NOMO-1 (cell line): ENCODE data around the gene NTN1.
A peak's percentile ranks its signal among the peaks of the same experiment; 100 is the strongest.
"Not testable (repeated sequence)": the region's sequence is repeated elsewhere in the genome, so short reads cannot be mapped to it uniquely, and the experiment has no call there.

ENCODE experiments used
- DNase-seq, 2 experiments: peaks; one replicate each; lab custom pipeline; 2025; ENCODE audit not compliant: unreplicated experiment in 2 of 2; lab: John Stamatoyannopoulos, UW

The NTN1 gene

DNA sequence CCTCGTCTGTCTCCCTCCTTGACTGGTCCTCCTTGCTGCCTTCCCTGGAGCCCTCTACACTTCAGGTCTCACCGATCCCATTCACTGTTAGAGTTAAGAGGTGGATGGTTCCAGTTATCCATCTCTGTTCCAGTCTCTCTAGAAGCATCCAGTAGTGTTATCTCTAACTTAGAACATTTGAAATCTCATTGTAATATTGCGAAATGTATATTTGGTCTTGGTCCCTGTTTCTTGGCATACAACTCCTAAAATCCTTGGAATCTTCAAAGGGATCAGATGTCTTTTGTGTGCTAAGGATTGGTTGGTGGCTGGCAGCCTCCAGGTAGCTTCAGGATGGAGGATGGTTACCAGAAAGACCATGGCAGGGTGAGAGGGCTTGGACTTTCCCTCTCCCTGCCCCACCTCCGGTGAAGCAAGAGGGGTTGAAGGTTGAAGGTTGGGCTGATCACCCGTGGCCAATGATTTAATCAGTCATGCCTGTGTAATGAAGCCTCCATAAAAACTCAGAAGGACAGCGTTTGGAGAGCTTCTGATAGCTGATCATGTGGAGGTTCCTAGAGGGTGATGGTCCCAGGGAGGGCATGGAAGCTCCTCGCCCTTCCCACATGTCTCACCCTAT is 59.1 kb downstream of the NTN1 start:
- no peak for DNase-seq

DNA sequence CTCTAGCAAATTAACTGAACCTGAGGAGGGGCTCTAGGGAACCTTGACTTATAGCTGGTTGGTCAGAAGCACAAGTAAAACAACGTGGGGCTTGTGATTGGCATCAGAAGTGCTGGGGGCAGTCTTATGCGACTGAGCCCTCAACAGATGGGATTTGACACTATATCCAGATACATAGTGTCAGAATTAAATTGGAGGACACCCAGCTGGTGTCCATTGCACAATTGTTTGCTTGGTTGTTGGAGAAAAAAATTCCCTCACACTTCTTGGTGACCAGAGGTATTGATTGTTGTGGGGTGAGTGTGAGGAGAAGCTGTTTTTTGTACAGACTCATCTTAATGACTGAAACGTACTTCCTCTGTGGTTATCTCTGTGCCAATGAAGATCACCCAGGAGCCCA is 59.7 kb downstream of the NTN1 start:
- DNase-seq, result no peak

- DNase-seq, result no peak
Observed at GRCh38 chr17:9086577-9086976, 65.3 kb downstream of the NTN1 start.

- no peak for DNase-seq
Observed at GRCh38 chr17:9087921-9088320, 66.6 kb downstream of the NTN1 start.

- no peak for DNase-seq
Observed at GRCh38 chr17:9090641-9091096, 69.4 kb downstream of the NTN1 start.

DNA sequence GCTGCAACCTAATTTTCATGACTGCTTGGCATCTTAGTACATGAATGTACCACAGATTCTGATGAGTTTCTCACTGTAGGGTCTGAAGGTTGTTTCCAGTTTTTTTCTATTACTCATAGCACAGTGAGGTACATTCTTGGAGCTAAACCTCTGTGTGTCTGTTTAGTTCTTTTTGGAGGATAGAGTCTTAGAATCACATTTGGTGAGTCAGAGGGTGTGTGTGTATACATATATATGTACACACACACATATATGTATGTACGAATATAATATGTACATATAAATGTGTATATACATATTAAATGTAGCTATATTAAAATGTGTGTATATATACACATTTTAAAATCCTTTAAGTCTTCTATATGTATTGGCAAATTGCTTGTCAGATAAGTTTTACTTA is 72.9 kb downstream of the NTN1 start:
- no peak for DNase-seq

DNA sequence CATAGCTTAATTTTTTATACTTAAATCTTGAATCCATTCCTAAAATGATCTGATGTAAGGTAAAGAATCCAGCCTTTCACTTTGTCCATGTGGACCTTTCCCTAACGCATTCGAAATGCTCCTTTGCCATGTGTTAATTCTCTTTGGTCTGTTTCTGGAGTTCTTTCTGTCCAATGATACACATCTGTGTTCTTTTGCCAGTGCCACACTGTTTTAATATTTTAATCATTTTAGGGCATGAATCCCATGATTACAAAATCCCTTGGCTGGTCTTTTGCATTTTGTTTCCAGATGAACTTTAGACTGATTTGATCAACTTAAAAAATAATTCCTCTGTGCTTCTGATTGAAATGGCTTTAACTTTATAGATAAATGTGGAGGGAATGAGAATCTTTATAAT is 74.1 kb downstream of the NTN1 start:
- DNase-seq, result no peak

DNA sequence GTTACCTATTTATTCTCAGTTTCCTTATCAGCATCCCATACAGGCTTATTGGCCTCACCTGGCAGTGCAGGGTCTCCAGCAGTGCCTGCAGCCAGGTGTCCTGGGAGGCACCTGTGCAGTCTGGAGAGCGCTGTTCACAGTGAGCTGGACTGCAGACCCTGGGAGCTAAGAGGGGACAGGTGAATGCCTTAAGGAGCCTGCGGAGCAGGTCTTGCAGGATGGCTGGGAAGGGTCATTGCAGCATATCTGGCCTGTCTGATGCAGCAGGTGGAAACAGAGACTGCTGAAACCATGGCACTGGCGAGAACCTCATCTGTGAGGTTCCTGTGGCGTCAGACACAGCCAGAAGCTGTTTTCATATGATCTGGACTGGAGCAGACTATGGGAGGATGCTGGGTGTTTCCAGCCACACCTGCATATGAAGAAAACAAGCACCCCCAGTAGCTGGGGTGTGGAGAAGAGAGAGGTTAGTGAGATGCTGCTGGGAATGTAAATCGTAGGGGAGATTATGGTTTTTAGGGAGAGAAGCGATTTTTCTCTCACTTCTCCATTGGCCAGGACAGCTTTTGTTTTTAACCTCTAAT is 77.0 kb downstream of the NTN1 start:
- no peak for DNase-seq

DNA sequence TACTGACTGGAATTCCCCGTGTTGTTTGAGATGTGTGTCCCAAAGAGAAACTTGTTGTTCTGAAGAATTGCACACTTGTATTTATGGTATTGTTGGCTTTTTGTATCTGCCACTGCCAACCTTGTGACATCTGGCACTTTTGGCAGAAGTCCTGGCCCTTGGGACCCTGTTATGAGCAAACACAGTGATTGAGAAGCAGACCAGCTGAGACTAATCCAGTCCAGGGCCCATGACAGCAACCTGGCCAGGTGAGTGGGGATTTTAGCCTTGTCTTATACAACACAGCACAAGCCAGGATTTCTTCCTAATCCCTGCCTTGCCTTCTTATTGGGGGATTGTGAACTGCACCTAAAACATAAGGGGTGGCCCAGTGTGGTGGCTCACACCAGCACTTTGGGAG is 80.0 kb downstream of the NTN1 start:
- no peak for DNase-seq

DNA sequence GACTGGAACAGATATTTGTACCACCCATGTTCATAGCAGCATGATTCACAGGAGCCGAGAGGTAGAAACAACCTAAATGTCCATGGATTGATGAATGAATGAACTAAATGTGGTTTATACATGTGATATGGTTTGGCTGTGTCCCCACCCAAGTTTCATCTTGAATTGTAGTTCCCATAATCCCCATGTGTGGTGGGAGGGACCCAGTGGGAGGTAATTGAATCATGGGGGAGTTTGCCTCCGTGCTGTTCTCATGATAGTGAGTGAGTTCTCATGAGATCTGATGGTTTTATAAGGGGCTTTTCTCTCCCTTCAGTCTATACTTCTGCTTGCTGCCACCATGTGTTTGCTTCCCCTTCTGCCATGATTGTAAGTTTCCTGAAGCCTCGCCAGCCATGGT is 81.9 kb downstream of the NTN1 start:
- not testable (repeated sequence) for DNase-seq

- no peak for DNase-seq
Observed at GRCh38 chr17:9104370-9105041, 83.2 kb downstream of the NTN1 start.

- DNase-seq, result no peak
Observed at GRCh38 chr17:9105068-9105868, 84.0 kb downstream of the NTN1 start.

DNA sequence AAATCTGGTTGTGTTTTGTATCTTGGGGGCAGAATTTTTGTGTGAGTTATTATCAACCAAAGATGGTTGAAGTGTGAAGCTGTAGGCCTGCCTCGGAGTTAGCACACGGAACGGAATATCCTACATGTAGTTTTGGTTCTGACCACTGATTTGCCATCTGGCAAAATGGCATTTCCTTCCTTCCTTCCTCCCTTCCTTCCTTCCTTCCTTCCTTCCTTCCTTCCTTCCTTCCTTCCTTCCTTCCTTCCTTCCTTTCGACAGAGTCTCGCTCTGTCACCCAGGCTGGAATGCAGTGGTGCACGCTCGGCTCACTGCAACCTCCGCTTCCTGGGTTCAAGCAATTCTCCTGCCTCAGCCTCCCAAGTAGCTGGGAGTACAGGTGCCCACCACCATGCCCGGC is 85.0 kb downstream of the NTN1 start:
- DNase-seq, result not testable (repeated sequence)

DNA sequence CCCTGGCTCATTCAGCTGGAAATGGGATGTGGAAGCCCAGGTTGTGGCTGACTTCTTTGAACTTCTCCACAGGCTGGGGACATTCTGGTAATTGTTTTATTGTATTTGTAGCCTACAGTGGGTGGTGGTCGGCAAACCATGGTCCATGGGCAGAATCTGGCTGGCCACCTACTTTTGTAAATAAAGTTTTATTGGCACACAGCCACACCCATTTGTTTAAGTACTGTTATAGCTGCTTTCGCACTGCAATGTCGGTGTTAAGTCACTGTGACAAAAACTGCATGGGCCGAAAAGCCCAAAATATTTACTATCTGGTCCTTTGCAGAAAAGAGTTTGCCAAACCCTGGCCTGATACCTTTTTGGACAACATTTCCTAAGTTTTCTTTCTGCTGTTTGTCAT is 86.2 kb downstream of the NTN1 start:
- no peak for DNase-seq

DNA sequence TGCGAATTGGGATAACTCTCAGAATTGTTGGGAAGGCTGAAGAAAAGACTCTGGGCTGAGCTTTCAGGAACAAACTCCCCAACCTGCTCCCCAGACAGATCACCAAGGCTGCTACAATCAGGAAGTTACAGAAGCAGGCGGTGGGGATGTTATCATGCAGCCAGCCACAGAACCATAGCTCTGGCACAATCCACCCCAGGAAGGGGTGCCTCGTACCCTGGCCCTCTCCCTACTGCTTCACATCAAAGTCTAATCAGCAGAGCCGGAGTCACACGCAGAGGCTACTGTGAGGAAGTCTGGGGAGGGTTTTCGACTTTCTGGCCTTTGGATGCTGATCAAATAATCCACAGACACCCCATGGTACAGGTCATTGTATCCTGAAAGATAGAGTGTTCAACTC is 86.8 kb downstream of the NTN1 start:
- DNase-seq, result no peak

GRCh38 chr17:9109933-9110332 is 88.6 kb downstream of the NTN1 start:
- DNase-seq, result no peak

DNA sequence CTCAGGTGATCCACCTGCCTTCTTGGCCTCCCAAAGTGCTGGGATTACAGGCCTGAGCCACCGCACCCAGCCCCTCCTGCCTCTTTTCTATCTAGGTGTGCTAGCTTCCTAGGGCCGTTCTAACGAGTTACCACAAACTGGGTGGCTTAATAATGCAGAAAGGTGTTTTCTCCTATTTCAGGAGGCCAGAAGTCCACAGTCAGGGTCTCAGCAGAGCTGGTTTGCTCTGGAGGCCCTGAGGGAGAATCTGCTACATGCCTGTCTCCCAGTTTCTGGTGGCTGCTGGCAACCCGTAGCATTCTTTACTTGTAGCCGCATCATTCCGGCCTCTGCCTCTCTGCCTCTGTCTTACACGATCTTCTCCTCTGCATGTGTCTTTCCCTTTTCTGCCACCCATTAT is 89.2 kb downstream of the NTN1 start:
- DNase-seq, result no peak

- peak; percentile 45 to 47 for DNase-seq
Observed at GRCh38 chr17:9115214-9116191, 94.2 kb downstream of the NTN1 start.

GRCh38 chr17:9116311-9116835 is 95.1 kb downstream of the NTN1 start:
- no peak for DNase-seq
